Measurements from ENCODE around the gene SCGB2A2. TPM values are rescaled to one million over a fixed set of nuclear protein-coding genes. Genes with fewer than 3 reads are reported as not detected.

SCGB2A2 gene
- total RNA-seq, 5 donors from 2014 or later (not counting 1 experiment from before 2014, with no cell fraction given) = not detected

- Histone ChIP-seq H3K4me3 (ENCODE audit: control insufficient read depth in 1 of 2, extremely low read depth in 1 of 2, low read length in 1 of 2) (no peak overlapping the region), H3K36me3 (ENCODE audit: control insufficient read depth in 2 of 2, extremely low read depth in 1 of 2, insufficient read depth in 1 of 2, low read length in 1 of 2) (no peaks in the 10 kb centered on the region), H3K27ac (ENCODE audit: low read length) (no peak overlapping the region), H3K27me3 (replicated peaks in 1 of 2; ENCODE audit: control insufficient read depth in 2 of 2, extremely low read depth in 1 of 2, insufficient read depth in 2 of 2, low read length in 1 of 2) (peaks cover 0 to 11% of the 10 kb centered on the region in 2 experiments), H3K9me3 (no peaks in the 10 kb centered on the region), H3K4me1 (ENCODE audit: control insufficient read depth in 1 of 2, extremely low read depth in 1 of 2, insufficient read depth in 2 of 2, low read length in 2 of 2) (no peaks in the 10 kb centered on the region)
- Mint-ChIP-seq H3K27ac (no peak overlapping the region), H3K4me1 (no peaks in the 10 kb centered on the region), H3K27me3 (peaks cover 6 to 16% of the 10 kb centered on the region in 2 donors), H3K36me3 (no peaks in the 10 kb centered on the region), H3K9me3 (no peaks in the 10 kb centered on the region), H3K4me3 (no peak overlapping the region)
- WGBS (ENCODE audit: insufficient coverage) = 90% methylated on average over 2 of the region's 5 CpGs
- DNase-seq (no peak), ATAC-seq (replicated peaks in 1 of 4) (no peak)
- POLR2A ChIA-PET = no interaction called here
- CTCF ChIA-PET = no interaction called here
Observed at GRCh38 chr11:62273284-62273683, 3.3 kb downstream of the SCGB2A2 start.

- Histone ChIP-seq H3K4me3 (ENCODE audit: control insufficient read depth in 1 of 2, extremely low read depth in 1 of 2, low read length in 1 of 2) (no peak overlapping the region), H3K4me1 (ENCODE audit: control insufficient read depth in 1 of 2, extremely low read depth in 1 of 2, insufficient read depth in 2 of 2, low read length in 2 of 2) (no peaks in the 10 kb centered on the region), H3K36me3 (ENCODE audit: control insufficient read depth in 2 of 2, extremely low read depth in 1 of 2, insufficient read depth in 1 of 2, low read length in 1 of 2) (no peaks in the 10 kb centered on the region), H3K27ac (ENCODE audit: low read length) (no peak overlapping the region), H3K27me3 (replicated peaks in 1 of 2; ENCODE audit: control insufficient read depth in 2 of 2, extremely low read depth in 1 of 2, insufficient read depth in 2 of 2, low read length in 1 of 2) (peaks cover 0 to 9% of the 10 kb centered on the region in 2 experiments), H3K9me3 (no peaks in the 10 kb centered on the region)
- ATAC-seq (replicated peaks in 1 of 4) = no peak
- Mint-ChIP-seq H3K4me3 (no peak overlapping the region), H3K9me3 (no peaks in the 10 kb centered on the region), H3K36me3 (no peaks in the 10 kb centered on the region), H3K4me1 (no peaks in the 10 kb centered on the region), H3K27me3 (peaks cover under 1 to 11% of the 10 kb centered on the region in 2 donors), H3K27ac (no peak overlapping the region)
- CTCF ChIA-PET = no interaction called here
- POLR2A ChIA-PET = no interaction called here
- no CpG with 5 or more reads among the region's 7 CpGs for WGBS (ENCODE audit: insufficient coverage)
- DNase-seq = no peak
Observed at GRCh38 chr11:62273789-62274275, 3.9 kb downstream of the SCGB2A2 start.

DNA sequence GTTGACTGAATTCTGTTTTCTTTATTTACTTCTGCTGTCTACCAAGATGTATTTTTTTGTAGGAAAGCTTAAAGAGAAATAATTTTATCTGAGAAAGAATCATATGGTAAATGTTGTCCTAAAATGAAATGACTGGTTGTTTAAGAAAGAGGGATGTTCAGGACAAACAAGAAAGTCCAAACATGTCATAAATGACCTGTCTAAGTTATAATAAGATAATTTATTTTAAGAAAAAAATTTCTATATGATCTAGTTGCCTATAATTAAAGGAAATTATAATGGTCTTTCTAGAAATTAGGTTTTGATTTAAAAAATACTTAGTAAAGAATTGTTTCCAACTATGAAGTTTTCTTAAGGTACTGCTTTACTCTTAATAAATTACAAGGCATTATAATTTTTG lies 10.5 kb downstream of the SCGB2A2 start:
- Histone ChIP-seq H3K36me3 (ENCODE audit: control insufficient read depth in 2 of 2, extremely low read depth in 1 of 2, insufficient read depth in 1 of 2, low read length in 1 of 2) (no peaks in the 10 kb centered on the region), H3K27ac (ENCODE audit: low read length) (no peak overlapping the region), H3K4me3 (ENCODE audit: control insufficient read depth in 1 of 2, extremely low read depth in 1 of 2, low read length in 1 of 2) (no peak overlapping the region), H3K4me1 (ENCODE audit: control insufficient read depth in 1 of 2, extremely low read depth in 1 of 2, insufficient read depth in 2 of 2, low read length in 2 of 2) (no peaks in the 10 kb centered on the region), H3K27me3 (replicated peaks in 1 of 2; ENCODE audit: control insufficient read depth in 2 of 2, extremely low read depth in 1 of 2, insufficient read depth in 2 of 2, low read length in 1 of 2) (no peaks in the 10 kb centered on the region), H3K9me3 (no peaks in the 10 kb centered on the region)
- Mint-ChIP-seq H3K27me3 (peaks cover under 1 to 8% of the 10 kb centered on the region in 2 donors), H3K36me3 (no peaks in the 10 kb centered on the region), H3K27ac (no peak overlapping the region), H3K4me3 (no peak overlapping the region), H3K9me3 (no peaks in the 10 kb centered on the region), H3K4me1 (no peaks in the 10 kb centered on the region)
- ChIA-PET POLR2A (no interaction called here), CTCF (no interaction called here)
- ATAC-seq (replicated peaks in 1 of 4) (no peak), DNase-seq (no peak)

DNA sequence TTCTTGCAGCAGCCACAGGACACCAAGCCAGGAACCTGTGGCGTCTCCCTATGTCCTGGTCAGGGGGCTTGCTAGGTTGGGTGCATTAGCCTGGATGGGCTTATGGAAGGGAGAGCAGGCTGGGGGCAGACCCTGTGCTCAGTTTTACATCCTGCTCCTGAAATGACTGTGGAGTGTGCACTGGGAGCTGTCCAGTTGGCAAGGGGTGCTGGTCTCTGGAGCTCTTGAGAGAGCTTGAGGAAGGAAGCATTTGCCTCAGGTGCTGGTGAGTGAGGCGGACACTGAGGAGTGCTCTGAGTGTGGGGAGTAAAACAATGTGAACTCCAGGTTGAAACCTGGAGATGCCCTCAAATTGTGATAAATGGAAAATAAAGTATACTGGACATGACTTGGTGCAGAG lies 25.5 kb downstream of the SCGB2A2 start:
- ATAC-seq (replicated peaks in 1 of 4) (no peak), DNase-seq (no peak)
- Mint-ChIP-seq H3K27ac (no peak overlapping the region), H3K9me3 (no peaks in the 10 kb centered on the region), H3K4me3 (no peak overlapping the region), H3K4me1 (no peaks in the 10 kb centered on the region), H3K36me3 (no peaks in the 10 kb centered on the region), H3K27me3 (peaks cover 37 to 41% of the 10 kb centered on the region in 2 donors)
- Histone ChIP-seq H3K27ac (ENCODE audit: low read length) (no peak overlapping the region), H3K9me3 (no peaks in the 10 kb centered on the region), H3K4me1 (ENCODE audit: control insufficient read depth in 1 of 2, extremely low read depth in 1 of 2, insufficient read depth in 2 of 2, low read length in 2 of 2) (no peaks in the 10 kb centered on the region), H3K4me3 (ENCODE audit: control insufficient read depth in 1 of 2, extremely low read depth in 1 of 2, low read length in 1 of 2) (no peak overlapping the region), H3K36me3 (ENCODE audit: control insufficient read depth in 2 of 2, extremely low read depth in 1 of 2, insufficient read depth in 1 of 2, low read length in 1 of 2) (no peaks in the 10 kb centered on the region), H3K27me3 (replicated peaks in 1 of 2; ENCODE audit: control insufficient read depth in 2 of 2, extremely low read depth in 1 of 2, insufficient read depth in 2 of 2, low read length in 1 of 2) (peaks cover 0 to 24% of the 10 kb centered on the region in 2 experiments)
- WGBS (ENCODE audit: insufficient coverage) = 40% methylated on average over 2 of the region's 2 CpGs
- CTCF ChIA-PET = no interaction called here
- POLR2A ChIA-PET = no interaction called here

DNA sequence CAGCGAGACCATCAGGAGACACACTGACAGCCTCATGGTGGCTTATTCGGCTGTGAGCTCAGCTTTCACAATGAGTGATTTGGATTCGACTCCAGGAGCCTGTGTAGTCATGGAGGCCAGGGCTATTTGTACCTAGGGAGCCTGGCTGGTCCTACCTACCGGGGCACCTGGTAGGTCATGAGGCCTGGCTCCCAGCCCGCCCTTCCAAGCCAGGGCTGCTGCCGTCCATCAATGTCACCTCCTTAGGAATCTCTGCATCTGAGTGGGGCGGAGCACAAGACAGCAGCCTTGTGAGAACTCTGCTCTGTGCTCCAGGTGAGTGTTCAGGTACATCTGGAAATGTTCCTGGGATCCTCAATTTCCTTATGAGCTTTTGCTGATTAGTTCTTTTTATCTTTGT lies 29.0 kb downstream of the SCGB2A2 start, which contains the start of gene SCGB1D4:
SCGB1D4 (minus strand) TSS at position 101 of the 400 bp plus-strand sequence; CDS start at position 36, 65 bp downstream.
- POLR2A ChIA-PET = interaction anchor here (0.6 kb wide), 2 partner anchors 87 to 145 kb away, joined by 3 read pairs; no protein-coding TSS in a partner anchor
- no peak for ATAC-seq (replicated peaks in 1 of 4)
- Mint-ChIP-seq H3K27me3 (peaks cover 24 to 38% of the 10 kb centered on the region in 2 donors), H3K9me3 (no peaks in the 10 kb centered on the region), H3K4me1 (no peaks in the 10 kb centered on the region), H3K27ac (no peak within 1 kb of the TSS), H3K4me3 (no peak within 1 kb of the TSS), H3K36me3 (no peaks in the 10 kb centered on the region)
- Histone ChIP-seq H3K27ac (ENCODE audit: low read length) (no peak within 1 kb of the TSS), H3K9me3 (no peaks in the 10 kb centered on the region), H3K36me3 (ENCODE audit: control insufficient read depth in 2 of 2, extremely low read depth in 1 of 2, insufficient read depth in 1 of 2, low read length in 1 of 2) (no peaks in the 10 kb centered on the region), H3K27me3 (replicated peaks in 1 of 2; ENCODE audit: control insufficient read depth in 2 of 2, extremely low read depth in 1 of 2, insufficient read depth in 2 of 2, low read length in 1 of 2) (peaks cover 8 to 24% of the 10 kb centered on the region in 2 experiments), H3K4me3 (ENCODE audit: control insufficient read depth in 1 of 2, extremely low read depth in 1 of 2, low read length in 1 of 2) (no peak within 1 kb of the TSS), H3K4me1 (ENCODE audit: control insufficient read depth in 1 of 2, extremely low read depth in 1 of 2, insufficient read depth in 2 of 2, low read length in 2 of 2) (no peaks in the 10 kb centered on the region)
- 65% methylated on average over 7 of the region's 7 CpGs for WGBS (ENCODE audit: insufficient coverage)
- no peak for DNase-seq
- CTCF ChIA-PET = interaction anchor here in 1 of 2 donors (0.6 kb wide), 1 partner anchor 61 kb away, joined by 4 read pairs; no protein-coding TSS in a partner anchor

DNA sequence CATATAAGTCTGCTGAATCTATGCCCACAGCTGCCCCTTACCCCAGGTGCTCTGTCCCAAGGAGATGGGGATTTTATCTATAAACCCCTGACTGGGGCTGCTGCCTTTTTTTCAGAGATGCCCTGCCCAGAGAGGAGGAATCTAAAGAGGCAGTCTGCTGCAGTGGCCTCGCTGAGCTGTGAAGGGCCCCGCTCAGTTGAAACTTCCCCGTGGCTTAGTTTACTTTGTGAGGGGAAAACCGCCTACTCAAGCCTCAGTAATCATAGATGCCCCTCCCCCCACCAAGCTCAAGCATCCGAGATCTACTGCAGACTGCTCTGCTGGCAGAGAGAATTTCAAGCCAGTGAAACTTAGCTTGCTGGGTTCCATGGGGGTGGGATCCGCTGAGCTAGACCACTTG lies 36.3 kb downstream of the SCGB2A2 start:
- Mint-ChIP-seq H3K4me3 (no peak overlapping the region), H3K27ac (no peak overlapping the region), H3K4me1 (peaks cover 3% of the 10 kb centered on the region in 3 donors), H3K9me3 (peaks cover 2 to 7% (median 5%) of the 10 kb centered on the region in 3 donors), H3K27me3 (peaks cover 16 to 28% of the 10 kb centered on the region in 2 donors), H3K36me3 (no peaks in the 10 kb centered on the region)
- no peak for ATAC-seq (replicated peaks in 1 of 4)
- POLR2A ChIA-PET = interaction anchor here (0.6 to 0.7 kb wide), 3 partner anchors 17 to 351 kb away, joined by 3 to 6 read pairs (median 5); no protein-coding TSS in a partner anchor
- CTCF ChIA-PET = no interaction called here
- 78% methylated on average over 1 of the region's 6 CpGs for WGBS (ENCODE audit: insufficient coverage)
- H3K9me3 ChIP-seq = no peaks in the 10 kb centered on the region
- DNase-seq = no peak
- no peak overlapping the region for H3K27ac ChIP-seq (ENCODE audit: low read length)
- H3K4me1 ChIP-seq (ENCODE audit: control insufficient read depth in 1 of 2, extremely low read depth in 1 of 2, insufficient read depth in 2 of 2, low read length in 2 of 2) = peaks cover 0 to 5% of the 10 kb centered on the region in 2 experiments
- H3K4me3 ChIP-seq (ENCODE audit: control insufficient read depth in 1 of 2, extremely low read depth in 1 of 2, low read length in 1 of 2) = no peak overlapping the region
- no peaks in the 10 kb centered on the region for H3K36me3 ChIP-seq (ENCODE audit: control insufficient read depth in 2 of 2, extremely low read depth in 1 of 2, insufficient read depth in 1 of 2, low read length in 1 of 2)
- H3K27me3 ChIP-seq (replicated peaks in 1 of 2; ENCODE audit: control insufficient read depth in 2 of 2, extremely low read depth in 1 of 2, insufficient read depth in 2 of 2, low read length in 1 of 2) = peaks cover 8 to 21% of the 10 kb centered on the region in 2 experiments
